ENCODE measurements around the gene WSCD2.

The WSCD2 gene

DNA sequence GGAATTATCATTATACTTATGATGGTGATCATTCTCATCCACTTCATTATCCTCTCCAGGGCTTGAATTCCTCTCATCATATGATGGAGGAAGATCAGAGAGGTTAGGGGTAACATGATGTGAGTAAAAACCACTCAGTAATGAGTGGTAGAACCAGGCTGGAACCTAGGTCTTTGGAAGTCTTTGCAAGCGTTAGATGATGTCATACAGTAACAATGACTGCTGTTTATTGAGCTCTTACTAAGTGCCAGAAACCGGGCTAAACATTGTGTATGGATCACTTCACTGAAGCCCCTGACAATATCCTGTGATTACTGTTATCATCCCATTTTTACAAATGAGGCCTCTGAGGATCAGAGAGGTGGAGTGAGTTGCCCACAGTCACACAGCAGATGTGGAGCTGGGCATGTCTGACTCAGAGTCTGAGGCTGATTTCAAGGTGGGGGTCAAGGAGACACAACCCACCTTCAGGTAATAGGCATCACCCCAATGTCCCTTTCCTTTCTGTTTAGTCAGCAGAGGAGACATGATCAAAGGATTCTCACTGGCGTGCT lies 19.5 kb downstream of the WSCD2 start:
- Histone ChIP-seq H3K9me2 (replicated peaks; ENCODE audit: insufficient read depth, low read length) (no peaks in the 10 kb centered on the region), H4K20me1 (ENCODE audit: insufficient read depth, low read length) (no peaks in the 10 kb centered on the region), H3K79me2 (ENCODE audit: low read length) (no peaks in the 10 kb centered on the region), H3F3A (ENCODE audit: insufficient read depth, low read length) (no peaks in the 10 kb centered on the region), H3K27ac (ENCODE audit: low read length) (no peak overlapping the region), H2AFZ (ENCODE audit: low read length) (no peak overlapping the region), H3K36me3 (replicated peaks; ENCODE audit: insufficient read depth, low read length) (no peaks in the 10 kb centered on the region), H3K4me2 (ENCODE audit: low read depth, low read length) (no peak overlapping the region), H3K9me3 (replicated peaks; ENCODE audit: insufficient read depth, low read length) (no peaks in the 10 kb centered on the region), H3K4me3 (ENCODE audit: low read length) (no peak overlapping the region), H3K4me1 (ENCODE audit: low read length) (no peaks in the 10 kb centered on the region), H3K27me3 (replicated peaks; ENCODE audit: insufficient read depth, low read length) (no peaks in the 10 kb centered on the region), H3K9ac (ENCODE audit: low read length) (no peak overlapping the region)
- no peak for DNase-seq
- TF ChIP-seq, protein P1, sequence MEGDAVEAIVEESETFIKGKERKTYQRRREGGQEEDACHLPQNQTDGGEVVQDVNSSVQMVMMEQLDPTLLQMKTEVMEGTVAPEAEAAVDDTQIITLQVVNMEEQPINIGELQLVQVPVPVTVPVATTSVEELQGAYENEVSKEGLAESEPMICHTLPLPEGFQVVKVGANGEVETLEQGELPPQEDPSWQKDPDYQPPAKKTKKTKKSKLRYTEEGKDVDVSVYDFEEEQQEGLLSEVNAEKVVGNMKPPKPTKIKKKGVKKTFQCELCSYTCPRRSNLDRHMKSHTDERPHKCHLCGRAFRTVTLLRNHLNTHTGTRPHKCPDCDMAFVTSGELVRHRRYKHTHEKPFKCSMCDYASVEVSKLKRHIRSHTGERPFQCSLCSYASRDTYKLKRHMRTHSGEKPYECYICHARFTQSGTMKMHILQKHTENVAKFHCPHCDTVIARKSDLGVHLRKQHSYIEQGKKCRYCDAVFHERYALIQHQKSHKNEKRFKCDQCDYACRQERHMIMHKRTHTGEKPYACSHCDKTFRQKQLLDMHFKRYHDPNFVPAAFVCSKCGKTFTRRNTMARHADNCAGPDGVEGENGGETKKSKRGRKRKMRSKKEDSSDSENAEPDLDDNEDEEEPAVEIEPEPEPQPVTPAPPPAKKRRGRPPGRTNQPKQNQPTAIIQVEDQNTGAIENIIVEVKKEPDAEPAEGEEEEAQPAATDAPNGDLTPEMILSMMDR (IDR thresholded peaks at IDR 0.05; ENCODE audit: low read length), result no peak
- TF ChIP-seq EZH2phosphoT487 (IDR thresholded peaks at IDR 0.05; ENCODE audit: low read length), result no peak

DNA sequence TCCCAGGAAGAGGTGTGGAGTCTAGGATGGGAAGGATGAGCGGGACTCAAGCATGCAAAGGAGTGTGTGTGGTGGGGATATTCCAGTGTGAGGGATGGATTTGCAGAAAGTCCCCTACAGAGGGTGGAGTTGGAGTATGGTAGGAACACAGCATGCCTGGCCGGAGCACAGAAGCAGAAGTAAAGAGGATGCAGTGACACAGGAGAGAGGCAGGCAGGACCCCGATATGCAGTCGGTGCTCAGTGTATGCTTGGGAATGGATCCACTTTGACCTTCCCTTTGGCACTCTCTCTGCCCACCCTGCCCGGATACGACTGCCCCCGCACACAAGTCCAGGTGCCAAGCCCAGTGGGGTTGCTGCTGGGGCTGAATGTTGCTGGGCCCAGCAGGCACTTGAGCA lies 21.3 kb downstream of the WSCD2 start:
- Histone ChIP-seq H3K4me1 (ENCODE audit: low read length) (no peaks in the 10 kb centered on the region), H3K9me3 (replicated peaks; ENCODE audit: insufficient read depth, low read length) (no peaks in the 10 kb centered on the region), H3K27ac (ENCODE audit: low read length) (no peak overlapping the region), H3K9me2 (replicated peaks; ENCODE audit: insufficient read depth, low read length) (no peaks in the 10 kb centered on the region), H3F3A (ENCODE audit: insufficient read depth, low read length) (no peaks in the 10 kb centered on the region), H3K79me2 (ENCODE audit: low read length) (no peaks in the 10 kb centered on the region), H3K27me3 (replicated peaks; ENCODE audit: insufficient read depth, low read length) (no peaks in the 10 kb centered on the region), H4K20me1 (ENCODE audit: insufficient read depth, low read length) (no peaks in the 10 kb centered on the region), H2AFZ (ENCODE audit: low read length) (no peak overlapping the region), H3K4me3 (ENCODE audit: low read length) (no peak overlapping the region), H3K4me2 (ENCODE audit: low read depth, low read length) (no peak overlapping the region), H3K36me3 (replicated peaks; ENCODE audit: insufficient read depth, low read length) (no peaks in the 10 kb centered on the region), H3K9ac (ENCODE audit: low read length) (no peak overlapping the region)
- DNase-seq, result no peak
- TF ChIP-seq EZH2 (optimal IDR thresholded peaks at IDR 0.05; ENCODE audit: low read depth, low read length), result no peak
- TF ChIP-seq, protein P1 (IDR thresholded peaks at IDR 0.05; ENCODE audit: low read length), result no peak
- TF ChIP-seq EZH2phosphoT487 (IDR thresholded peaks at IDR 0.05; ENCODE audit: low read length), result no peak

DNA sequence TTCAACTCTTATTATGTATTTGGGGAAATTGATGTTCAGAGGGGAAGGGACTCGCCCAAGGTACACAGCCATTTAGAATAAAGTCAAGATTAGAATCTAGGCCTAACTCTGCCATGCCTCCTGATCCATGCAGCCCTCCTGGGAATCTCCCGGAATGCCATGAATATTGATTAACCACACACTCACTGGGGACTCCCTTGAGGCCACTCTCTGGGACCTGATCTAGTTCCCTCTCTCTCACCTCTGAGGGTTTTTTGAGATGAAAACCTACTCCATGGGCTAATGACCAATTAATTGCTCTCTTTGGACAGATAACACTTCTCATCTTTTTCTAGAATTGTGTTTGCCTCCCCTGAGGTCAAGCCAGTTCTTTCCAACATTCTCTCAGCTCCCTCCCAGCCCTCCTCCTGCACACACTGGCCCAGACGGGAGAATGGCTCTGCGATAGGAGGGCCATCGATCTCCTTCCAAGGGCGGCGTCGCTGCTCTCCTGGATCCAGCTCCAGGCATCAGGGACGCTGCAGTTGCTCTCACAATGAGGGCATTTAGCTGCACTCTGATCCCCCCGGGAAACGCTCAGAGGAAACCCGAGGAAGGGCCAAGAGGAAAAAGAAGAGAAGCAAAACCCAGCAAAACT lies 22.6 kb downstream of the WSCD2 start:
- H3K9me3 ChIP-seq (replicated peaks; ENCODE audit: insufficient read depth, low read length), result no peaks in the 10 kb centered on the region
- H3K79me2 ChIP-seq (ENCODE audit: low read length), result no peaks in the 10 kb centered on the region
- no peak overlapping the region for H2AFZ ChIP-seq (ENCODE audit: low read length)
- no peaks in the 10 kb centered on the region for H3K36me3 ChIP-seq (replicated peaks; ENCODE audit: insufficient read depth, low read length)
- no peak overlapping the region for H3K4me3 ChIP-seq (ENCODE audit: low read length)
- no peaks in the 10 kb centered on the region for H3F3A ChIP-seq (ENCODE audit: insufficient read depth, low read length)
- no peak for DNase-seq
- H3K9ac ChIP-seq (ENCODE audit: low read length), result no peak overlapping the region
- H3K9me2 ChIP-seq (replicated peaks; ENCODE audit: insufficient read depth, low read length), result no peaks in the 10 kb centered on the region
- TF ChIP-seq EZH2phosphoT487 (IDR thresholded peaks at IDR 0.05; ENCODE audit: low read length) (no peak), EZH2 (optimal IDR thresholded peaks at IDR 0.05; ENCODE audit: low read depth, low read length) (no peak)
- TF ChIP-seq, protein P1 (IDR thresholded peaks at IDR 0.05; ENCODE audit: low read length), result no peak
- H4K20me1 ChIP-seq (ENCODE audit: insufficient read depth, low read length), result no peaks in the 10 kb centered on the region
- H3K4me2 ChIP-seq (ENCODE audit: low read depth, low read length), result no peak overlapping the region
- H3K27ac ChIP-seq (ENCODE audit: low read length), result no peak overlapping the region
- H3K27me3 ChIP-seq (replicated peaks; ENCODE audit: insufficient read depth, low read length), result no peaks in the 10 kb centered on the region
- H3K4me1 ChIP-seq (ENCODE audit: low read length), result no peaks in the 10 kb centered on the region
